GM12892 (cell line): ENCODE measurements around the gene MYOCD. TPM values are rescaled to one million over a fixed set of nuclear protein-coding genes. Genes with fewer than 3 reads are reported as not detected.

Source experiments
- DNase-seq: peaks from one replicate; pipeline ENCODE4 v3.0.0; 2011; ENCODE audit not compliant: insufficient read length
- FAIRE-seq: peaks from 2 replicates; lab custom pipeline; 2011; peaks lifted over from hg19 to GRCh38; lab: Jason Lieb, UNC
- POLR2A ChIP-seq: IDR thresholded peaks from 2 replicates; pipeline ENCODE4 v1.6.1; 2011; ENCODE audit warnings: low read depth, low read length, control low read depth
- POLR2AphosphoS5 ChIP-seq: IDR thresholded peaks from 2 replicates; pipeline ENCODE4 v1.6.1; 2011; ENCODE audit warnings: low read depth, low read length, control low read depth
- TAF1 ChIP-seq: IDR thresholded peaks from 2 replicates; pipeline ENCODE4 v1.6.1; 2011; ENCODE audit warnings: low read depth, mild to moderate bottlenecking, control low read depth, low read length, borderline replicate concordance
- polyA plus RNA-seq: library from polyadenylated mRNA; unstranded; fragments of >200 nt; gene quantifications from one replicate; pipeline ENCODE4 v1.2.1, GENCODE V29; 2012; ENCODE audit warnings: missing spikeins, inconsistent platforms; ENCODE audit not compliant: missing spikeins

The MYOCD gene, protein sequence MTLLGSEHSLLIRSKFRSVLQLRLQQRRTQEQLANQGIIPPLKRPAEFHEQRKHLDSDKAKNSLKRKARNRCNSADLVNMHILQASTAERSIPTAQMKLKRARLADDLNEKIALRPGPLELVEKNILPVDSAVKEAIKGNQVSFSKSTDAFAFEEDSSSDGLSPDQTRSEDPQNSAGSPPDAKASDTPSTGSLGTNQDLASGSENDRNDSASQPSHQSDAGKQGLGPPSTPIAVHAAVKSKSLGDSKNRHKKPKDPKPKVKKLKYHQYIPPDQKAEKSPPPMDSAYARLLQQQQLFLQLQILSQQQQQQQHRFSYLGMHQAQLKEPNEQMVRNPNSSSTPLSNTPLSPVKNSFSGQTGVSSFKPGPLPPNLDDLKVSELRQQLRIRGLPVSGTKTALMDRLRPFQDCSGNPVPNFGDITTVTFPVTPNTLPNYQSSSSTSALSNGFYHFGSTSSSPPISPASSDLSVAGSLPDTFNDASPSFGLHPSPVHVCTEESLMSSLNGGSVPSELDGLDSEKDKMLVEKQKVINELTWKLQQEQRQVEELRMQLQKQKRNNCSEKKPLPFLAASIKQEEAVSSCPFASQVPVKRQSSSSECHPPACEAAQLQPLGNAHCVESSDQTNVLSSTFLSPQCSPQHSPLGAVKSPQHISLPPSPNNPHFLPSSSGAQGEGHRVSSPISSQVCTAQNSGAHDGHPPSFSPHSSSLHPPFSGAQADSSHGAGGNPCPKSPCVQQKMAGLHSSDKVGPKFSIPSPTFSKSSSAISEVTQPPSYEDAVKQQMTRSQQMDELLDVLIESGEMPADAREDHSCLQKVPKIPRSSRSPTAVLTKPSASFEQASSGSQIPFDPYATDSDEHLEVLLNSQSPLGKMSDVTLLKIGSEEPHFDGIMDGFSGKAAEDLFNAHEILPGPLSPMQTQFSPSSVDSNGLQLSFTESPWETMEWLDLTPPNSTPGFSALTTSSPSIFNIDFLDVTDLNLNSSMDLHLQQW
- not detected for polyA plus RNA-seq

DNA sequence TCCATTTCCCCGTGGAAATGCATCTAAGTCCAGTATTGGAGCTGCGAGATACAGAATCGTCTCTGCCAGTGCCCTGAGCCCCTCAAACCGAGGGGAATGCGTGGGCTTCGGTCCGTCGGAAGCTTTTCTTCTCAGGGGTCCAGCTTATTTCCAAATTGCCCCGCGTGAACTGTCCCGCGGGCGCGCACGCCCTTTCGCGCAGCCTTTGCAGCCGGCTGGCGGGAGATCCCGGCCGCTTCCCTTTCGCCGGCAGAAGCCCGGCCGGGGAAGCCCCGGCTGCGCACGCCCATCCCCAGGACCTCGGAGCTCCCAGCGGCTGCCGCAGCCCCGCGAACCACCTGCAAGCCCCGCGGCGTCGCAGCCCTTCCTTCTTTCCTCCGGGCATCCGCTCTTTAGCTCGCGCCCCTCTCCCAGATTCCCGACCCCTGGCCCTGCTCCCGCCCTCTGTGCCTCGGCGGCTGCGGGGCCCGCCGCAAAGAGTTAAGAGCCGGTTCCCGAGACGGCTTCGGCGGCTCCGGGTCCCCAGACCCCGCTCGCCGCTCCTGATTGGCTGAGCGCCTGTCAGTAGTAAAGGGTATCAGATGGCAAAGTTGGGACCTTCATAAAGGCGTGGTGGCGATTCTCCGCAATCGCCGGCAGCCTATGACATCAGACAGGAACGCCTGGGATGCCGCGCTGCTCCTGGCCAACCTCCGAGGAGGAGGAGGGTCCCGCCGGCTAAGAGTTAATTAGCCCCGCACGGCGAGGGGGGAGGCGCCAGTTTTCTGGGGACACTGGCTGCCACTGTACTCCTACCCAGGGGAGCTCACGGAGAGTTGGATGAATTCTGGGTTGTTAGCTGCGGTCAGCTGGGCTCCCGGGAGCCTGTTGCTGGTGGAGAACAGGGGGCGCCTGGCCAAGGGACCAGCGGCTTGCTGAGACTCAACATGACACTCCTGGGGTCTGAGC is at the start of gene MYOCD:
MYOCD (plus strand) TSS at position 628 of the 948 bp plus-strand sequence; CDS start at position 927, 299 bp downstream.
- peak; percentile 42 for DNase-seq

DNA sequence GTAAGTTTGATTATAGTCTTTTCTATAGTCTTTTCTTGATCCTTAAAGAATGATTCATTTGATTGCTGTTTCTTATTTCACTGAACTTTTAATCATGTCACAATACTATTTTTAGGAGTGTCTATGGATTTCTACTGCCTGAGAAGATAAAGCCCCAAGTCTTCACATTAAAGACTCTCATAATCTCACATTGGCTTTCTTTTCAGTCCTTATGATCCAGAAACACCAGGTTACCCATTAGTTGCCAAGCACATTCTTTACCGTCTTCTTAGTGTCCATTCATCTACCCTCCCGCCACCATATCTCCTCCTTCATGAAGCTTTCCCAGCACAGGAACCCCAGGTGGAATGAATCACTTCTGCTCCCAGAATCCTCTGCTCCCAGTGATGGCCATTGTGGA is 49.5 kb upstream of the MYOCD start:
- DNase-seq (no peak), FAIRE-seq (no peak)
- no peak for TF ChIP-seq POLR2AphosphoS5
- TF ChIP-seq TAF1 = no peak
- TF ChIP-seq POLR2A = no peak

More for the DNA sequence above, at the start of gene MYOCD:
- TF ChIP-seq POLR2A (no peak), TAF1 (no peak), POLR2AphosphoS5 (no peak)
- no peak for FAIRE-seq

DNA sequence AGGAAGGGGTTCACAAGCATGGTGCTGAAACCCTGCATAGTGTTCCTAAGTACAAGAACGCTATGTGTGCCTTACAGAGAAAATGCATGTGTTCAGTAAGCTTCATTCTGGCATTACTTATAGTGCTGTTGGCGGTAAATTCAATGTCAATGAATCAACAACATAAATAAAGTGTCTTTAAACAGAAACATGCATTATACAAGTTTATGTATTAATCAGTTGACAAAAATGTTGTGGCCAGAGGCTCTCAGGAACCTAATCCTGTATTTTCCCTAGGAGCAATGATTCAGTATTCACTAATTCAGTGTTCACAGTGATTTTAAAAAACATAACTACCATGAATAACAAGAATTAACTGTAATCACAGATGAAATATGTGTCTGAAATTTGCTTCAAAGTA is 47.1 kb upstream of the MYOCD start:
- DNase-seq (no peak), FAIRE-seq (no peak)
- TF ChIP-seq POLR2A (no peak), POLR2AphosphoS5 (no peak), TAF1 (no peak)

DNA sequence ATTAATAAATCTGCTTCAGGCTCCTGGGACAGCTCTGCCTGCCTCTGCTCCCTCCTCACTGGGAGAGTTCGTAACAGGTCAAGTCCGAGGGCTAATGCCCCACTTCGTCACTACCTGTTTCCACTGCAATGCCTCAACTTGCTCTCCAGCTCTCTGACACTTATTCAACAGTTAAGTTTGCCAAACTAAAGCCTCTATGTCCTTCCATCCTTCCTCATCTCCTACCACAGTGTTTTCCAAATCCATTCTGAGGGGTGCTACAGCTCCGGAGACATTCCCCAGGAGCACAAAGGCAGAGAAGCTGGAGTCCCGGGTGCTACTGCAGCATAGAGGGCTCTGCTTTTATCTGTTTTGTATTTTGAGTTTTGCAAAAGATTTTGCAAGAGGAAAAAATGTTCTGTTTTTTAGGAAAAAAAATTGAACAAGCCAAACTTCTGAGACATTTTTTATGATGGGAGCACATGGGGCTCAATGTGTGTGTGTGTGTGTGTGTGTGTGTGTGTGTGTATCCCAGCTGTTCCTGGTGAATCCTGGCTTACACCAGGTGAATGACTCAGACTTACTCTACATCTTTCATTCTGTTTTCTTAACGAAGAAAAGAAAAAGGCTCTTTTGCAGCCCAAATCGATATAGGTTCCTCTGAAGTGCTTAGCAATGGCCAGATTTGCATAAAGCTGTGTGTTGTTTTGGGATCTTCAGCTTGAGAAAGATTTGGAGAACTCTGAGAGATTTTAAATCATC is 46.1 kb upstream of the MYOCD start:
- no peak for DNase-seq
- TF ChIP-seq POLR2A (no peak), TAF1 (no peak), POLR2AphosphoS5 (no peak)
- no peak for FAIRE-seq

DNA sequence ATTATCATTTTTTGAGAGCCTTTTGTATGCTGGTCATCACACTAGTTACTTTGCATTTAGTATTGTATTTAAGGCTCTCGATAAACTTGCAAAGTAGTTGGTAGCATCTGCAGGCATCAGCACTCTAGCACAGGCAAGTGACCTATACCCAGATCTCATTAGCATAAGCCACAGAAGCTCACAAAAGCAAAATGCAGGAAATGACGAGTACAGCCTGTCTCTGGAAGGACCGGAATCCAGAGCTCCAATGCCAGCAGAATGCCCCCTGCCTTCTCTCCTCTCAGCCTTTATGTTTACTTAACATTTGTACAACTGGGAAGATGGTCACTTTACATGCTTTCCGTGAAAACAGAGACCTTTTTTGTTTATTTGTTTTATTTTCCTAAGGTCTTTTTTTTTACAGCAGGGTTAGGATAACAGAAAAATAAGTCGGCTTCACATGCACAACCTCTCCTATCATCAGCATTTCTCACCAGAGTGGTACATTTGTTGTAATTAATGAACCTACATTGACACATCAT is 45.4 kb upstream of the MYOCD start:
- DNase-seq (no peak), FAIRE-seq (no peak)
- TF ChIP-seq POLR2AphosphoS5 (no peak), TAF1 (no peak), POLR2A (no peak)

DNA sequence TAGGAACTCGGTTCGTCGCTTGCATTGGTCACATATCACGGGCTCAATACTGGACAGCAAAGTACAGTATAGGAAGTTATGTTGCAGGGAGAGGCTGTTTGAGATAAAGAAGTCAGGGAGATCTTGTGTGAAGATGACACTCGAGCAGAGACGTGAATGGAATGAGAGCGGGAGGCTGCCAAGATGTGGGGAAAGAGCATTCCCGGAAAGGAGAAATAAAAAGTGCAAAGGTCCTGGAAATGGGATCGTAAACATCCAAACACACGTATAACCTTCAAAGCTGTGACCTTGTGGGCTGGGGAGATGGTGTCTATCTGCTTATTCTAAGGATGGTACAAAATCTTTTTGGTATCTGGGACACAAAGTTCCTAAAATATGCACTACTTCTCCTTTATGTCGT is 43.0 kb upstream of the MYOCD start:
- TF ChIP-seq POLR2AphosphoS5 (no peak), POLR2A (no peak), TAF1 (no peak)
- DNase-seq = no peak
- FAIRE-seq = no peak

DNA sequence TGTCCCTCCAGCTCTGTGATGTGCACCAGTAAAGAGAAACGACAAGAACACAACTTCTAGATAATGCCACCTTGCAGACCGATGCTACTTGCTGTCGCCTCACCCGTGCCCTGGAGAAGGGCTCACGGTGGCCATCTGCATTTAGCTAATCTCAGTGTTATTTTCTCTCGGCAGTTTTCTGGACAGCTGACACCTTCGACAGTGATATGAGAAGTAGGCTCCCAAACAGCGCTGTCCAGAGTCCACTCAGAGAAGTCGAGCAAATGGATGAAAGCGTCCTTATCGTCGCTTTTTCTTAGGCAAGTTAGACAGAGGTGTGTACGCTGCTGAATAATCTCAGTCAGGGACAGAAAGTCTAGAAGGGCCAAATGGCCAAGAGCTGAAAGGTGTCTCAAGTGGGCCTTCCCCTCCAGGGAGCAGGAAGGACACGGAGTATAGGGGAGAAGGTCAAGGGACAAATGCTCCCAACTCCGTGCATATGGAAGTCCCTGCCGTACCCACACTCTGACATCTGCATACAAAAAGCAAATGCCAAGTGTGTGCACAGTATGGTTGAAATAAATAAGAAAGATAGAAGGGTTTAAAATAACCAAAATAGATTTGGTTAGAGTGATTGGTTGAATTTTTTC is 42.4 kb upstream of the MYOCD start:
- DNase-seq = no peak
- no peak for FAIRE-seq
- no peak for TF ChIP-seq TAF1
- no peak for TF ChIP-seq POLR2AphosphoS5

DNA sequence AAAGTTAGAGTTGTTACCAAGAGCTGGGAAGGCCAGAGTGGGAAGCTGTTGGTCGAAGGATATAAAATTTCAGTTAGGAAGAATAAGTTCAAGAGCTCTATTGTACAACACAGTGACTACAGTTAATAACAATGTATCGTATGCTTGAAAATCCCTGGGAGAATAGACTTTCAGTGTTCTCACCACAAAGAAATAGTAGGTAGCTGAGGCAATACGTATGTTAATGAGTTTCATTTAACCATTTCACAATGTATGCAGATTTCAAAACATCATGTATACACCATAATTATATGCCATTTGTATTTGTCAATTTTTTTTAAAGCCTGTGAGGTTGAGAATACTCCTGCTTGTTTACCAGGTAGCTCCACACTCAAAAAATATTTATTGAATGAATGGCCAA is 41.5 kb upstream of the MYOCD start:
- DNase-seq = no peak
- TF ChIP-seq TAF1 (no peak), POLR2A (no peak), POLR2AphosphoS5 (no peak)
- no peak for FAIRE-seq

DNA sequence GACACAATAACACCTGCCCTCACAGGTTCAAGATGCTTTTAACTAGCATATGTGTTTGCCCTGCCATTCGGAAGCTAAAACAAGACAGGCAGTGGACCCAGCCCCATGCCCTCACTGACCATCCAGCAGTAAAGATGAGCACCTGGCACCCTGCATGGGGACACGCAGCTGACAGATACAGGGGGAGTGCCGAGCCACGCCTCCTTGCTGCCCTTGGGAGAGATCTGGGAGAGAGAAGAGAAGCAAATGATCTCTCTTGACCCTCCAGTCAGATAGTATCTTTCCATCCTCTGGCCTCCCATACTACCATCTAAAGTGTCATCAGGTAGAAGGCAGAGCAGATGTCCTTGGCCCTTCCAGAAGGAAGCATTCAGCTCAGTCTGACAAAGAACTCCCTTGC is 40.6 kb upstream of the MYOCD start:
- DNase-seq (no peak), FAIRE-seq (no peak)
- TF ChIP-seq POLR2AphosphoS5 = no peak
- TF ChIP-seq TAF1 = no peak
- TF ChIP-seq POLR2A = no peak
